NCI-H2171 (cell line): ENCODE measurements around the gene TMED1.

Experiments
- DNase-seq: peaks from one replicate; lab custom pipeline; 2025; lab: John Stamatoyannopoulos, UW

Gene TMED1

GRCh38 chr19:10809651-10810285, 26.2 kb downstream of the TMED1 start:
- no peak for DNase-seq

GRCh38 chr19:10808937-10809649, 26.9 kb downstream of the TMED1 start:
- DNase-seq, result no peak

DNA sequence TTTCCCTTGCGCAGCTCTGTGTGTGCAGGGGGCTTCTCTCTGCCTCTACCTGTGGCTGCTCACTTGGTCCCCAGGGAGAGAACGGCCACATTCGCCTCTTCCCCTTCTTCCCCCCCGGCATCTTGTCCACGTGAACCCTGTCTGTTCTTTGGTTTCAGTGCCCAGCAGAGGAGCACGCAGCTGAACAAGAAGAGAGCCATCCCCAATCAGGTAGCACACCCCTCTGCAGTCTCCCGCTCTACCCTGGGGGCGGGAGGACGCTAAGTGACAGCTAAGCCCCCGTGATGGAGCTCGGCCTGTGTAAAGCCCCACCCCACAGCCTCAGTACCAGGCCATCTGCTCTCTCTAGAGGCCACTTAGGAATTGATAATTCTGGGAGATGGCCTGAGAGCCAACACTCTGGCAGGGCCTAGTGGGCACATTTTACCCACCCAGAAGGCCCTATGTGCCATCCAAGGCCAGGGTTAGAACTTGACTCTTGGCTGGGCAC, 30.2 kb downstream of the TMED1 start:
- no peak for DNase-seq

DNA sequence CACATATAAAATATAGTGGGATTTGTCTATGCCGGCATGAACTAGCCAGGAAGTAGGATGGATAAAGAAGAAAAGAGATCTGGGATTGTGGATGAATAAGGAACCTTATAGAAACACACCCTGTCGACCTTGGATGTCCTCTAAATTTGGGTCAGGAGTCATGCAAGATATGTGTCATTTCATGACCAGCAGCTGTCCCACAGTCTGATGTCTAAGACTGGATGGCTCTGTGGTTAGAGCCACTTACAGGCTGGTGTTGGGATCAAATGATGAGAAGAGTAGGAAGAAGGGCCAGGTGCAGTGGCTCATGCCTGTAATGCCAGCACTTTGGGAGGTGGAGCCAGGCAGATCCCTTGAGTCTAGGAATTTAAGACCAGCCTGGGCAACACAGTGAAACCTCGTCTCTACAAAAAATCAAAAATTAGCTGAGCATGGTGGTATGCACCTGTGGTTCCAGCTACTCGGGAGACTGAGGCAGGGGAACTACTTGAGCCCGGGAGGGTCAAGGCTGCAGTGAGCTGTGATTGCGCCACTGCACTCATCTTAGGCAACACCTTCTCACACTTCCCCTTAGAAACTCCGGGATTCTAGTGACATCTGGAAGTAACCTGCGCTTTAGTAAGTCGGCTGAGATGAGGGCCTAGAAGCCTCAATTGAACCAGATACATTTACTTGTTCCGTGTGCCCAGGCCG, 30.8 kb downstream of the TMED1 start:
- DNase-seq, result no peak

DNA sequence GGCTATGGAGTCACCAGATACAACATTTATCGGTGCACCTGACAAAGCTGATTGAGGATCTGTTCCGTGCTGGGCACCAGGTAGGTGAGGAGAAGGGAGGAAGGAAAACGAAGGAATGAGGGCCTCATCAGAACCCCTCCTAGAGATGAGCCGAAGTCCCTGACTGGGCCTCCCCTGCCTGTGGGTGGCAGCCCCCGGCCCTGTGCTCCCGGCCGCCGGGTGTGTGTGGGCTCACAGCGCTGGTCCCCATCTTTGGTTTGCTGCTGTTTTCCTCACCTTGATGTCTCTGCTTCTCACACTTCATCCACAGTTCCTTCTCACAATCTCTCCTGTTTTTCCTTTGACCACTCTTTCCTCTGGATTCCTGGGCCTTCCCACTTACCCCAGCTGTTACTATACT, 32.8 kb downstream of the TMED1 start:
- no peak for DNase-seq

DNA sequence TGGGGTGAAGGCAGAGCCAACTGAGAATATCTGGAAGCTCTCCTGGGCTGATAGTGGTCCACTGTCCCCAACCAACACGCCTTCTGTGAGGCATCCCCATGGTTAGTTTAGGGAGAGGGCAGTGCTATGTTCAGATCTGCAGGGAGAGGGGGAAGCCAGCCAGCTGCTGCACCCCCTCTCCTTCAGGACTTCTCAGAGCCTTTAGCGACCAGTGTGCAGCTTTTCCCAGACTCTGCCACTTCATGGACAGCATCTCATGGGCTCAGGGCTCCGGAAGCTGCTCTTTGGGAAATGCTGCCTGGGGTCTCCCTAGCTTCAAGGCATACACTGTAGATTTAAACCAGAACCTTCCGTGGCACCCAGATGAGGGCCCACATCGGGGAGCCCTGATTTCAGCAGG, 33.5 kb downstream of the TMED1 start:
- DNase-seq, result no peak

DNA sequence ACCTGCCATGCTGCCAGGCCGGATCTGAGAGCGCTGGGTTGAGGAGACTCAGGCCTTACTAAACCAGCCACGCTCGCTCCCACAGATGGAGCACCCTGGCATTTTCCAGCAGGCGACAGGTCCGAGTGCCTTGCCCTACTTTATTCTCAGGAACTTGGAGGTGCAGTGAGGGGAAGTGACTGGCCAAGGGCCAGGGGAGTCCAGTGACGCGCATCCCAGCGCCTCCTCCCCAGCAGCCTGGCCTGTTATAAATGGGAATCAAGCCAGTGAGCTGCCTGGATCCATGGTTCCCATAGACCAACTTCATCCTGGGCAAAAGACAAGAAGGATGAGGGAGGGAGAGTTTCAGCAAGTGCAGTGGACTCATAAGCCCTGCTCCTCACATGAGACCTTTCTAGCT, 35.5 kb downstream of the TMED1 start:
- no peak for DNase-seq

DNA sequence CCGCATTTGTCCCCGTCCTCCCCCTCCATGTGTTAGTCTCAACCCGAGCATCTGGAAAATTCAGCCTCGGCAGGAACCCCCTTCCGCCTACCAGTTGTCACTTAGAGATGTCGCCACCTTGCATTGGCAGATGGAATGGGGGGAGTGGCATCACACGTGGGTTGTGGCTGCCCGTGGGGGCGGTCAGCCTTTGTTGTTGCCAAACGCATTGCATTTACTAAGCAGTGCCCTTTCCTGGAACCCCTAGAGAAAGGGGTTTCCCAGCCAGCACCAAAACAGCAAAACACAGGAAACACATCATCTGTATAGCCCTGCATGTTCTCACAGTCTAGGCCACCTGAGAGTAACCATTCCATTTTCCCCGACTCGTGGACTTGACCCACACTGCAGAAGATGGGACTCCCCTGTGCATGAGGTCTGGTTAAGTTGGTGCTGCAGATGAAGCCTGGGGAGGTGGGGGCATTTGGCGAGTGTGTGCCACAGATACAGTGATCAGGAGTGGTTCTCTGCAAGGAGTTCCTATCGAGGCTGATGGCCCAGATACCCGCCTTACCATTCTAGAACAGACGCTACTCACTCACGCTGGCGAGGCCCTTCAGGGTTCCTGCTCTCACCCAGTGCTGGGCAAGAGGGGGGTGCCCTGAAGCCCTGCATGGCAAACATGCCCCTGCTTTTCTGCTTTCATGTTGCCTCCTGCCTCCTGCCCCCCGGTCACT, 38.3 kb downstream of the TMED1 start:
- DNase-seq, result no peak

GRCh38 chr19:10797078-10797477, 38.9 kb downstream of the TMED1 start:
- no peak for DNase-seq

DNA sequence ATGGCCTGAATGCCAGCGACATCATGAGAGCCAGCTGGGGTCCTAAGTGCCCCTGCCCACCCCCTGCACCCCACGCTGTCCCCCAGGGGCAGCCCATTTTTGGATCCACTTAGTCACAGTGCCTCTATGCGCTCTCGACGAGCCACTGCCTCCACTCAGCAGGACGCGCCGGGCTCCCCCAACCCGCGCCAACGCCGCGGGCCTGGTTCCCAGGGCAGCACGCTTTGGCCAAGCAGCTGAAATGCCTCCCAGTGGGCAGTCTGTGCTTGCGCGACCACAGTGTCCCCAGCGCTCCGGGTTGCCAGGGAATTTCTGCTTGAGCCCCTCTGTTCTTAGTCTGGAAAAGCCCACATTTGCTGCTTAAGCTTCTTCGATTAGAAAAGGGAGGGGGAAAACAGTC, 39.4 kb downstream of the TMED1 start:
- no peak for DNase-seq

- no peak for DNase-seq
Observed at GRCh38 chr19:10789866-10790265, 46.1 kb downstream of the TMED1 start.

DNA sequence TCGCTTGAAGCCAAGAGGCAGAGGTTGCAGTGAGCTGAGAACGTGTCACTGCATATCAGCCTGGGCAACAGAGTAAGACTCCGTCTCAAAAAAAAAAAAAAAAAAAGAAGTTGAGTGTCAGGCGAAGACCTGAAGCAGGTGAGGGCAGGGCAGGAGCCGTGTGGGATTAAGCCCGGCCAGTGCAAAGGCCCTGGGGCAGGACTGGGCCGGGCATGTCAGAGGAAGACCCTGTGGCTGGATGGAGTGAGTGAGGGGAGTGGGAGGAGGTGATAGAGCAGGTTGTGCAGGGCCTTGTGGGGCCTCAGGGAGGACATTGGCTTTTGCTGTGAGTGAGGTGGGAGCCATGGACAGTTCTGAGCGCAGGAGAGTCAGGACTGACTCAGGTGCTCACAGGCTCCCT, 47.9 kb downstream of the TMED1 start:
- DNase-seq, result no peak

GRCh38 chr19:10784257-10784656, 51.8 kb downstream of the TMED1 start:
- DNase-seq, result no peak

DNA sequence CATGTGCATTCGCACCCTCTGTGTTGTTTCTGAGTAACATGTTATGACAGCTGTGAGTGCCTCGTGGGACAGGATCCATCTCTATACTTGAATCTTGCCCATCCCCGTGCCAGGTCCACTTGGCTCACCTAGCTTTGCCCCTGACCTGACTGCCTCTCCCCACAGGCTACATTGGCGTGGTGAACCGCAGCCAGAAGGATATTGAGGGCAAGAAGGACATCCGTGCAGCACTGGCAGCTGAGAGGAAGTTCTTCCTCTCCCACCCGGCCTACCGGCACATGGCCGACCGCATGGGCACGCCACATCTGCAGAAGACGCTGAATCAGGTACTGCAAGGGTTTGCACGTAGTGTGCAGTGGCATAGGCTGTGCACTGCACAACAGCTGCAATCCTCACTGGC, 53.2 kb downstream of the TMED1 start:
- no peak for DNase-seq
